ENCODE measurements around the gene GAB4. TPM values are rescaled to one million over a fixed set of nuclear protein-coding genes. Genes with fewer than 3 reads are reported as not detected.
"Not testable (repeated sequence)": the region's sequence is repeated elsewhere in the genome, so short reads cannot be mapped to it uniquely, and the experiment has no call there.

The GAB4 gene
- total RNA-seq, 1 experiment from 2014 or later, result not detected

GRCh38 chr22:16935209-16935608 is 72.8 kb downstream of the GAB4 start:
- no peak for DNase-seq (ENCODE audit: low read depth, low spot score)
- in situ Hi-C loops (cut with HindIII; ENCODE audit: low pct_unique_long_range_greater_than_20kb, low sequenced_read_pairs), result no loop called here

GRCh38 chr22:16933291-16934282 is 74.4 kb downstream of the GAB4 start:
- DNase-seq (ENCODE audit: low read depth, low spot score), result no peak
- in situ Hi-C loops (cut with HindIII; ENCODE audit: low pct_unique_long_range_greater_than_20kb, low sequenced_read_pairs), result no loop called here

- in situ Hi-C loops (cut with HindIII; ENCODE audit: low pct_unique_long_range_greater_than_20kb, low sequenced_read_pairs), result no loop called here
- DNase-seq (ENCODE audit: low read depth, low spot score), result peak; percentile 83
Observed at GRCh38 chr22:16932577-16932976, 75.4 kb downstream of the GAB4 start.

- in situ Hi-C loops (cut with HindIII; ENCODE audit: low pct_unique_long_range_greater_than_20kb, low sequenced_read_pairs), result no loop called here
- DNase-seq (ENCODE audit: low read depth, low spot score), result no peak
Observed at GRCh38 chr22:16925407-16925966, 82.5 kb downstream of the GAB4 start.

- in situ Hi-C loops (cut with HindIII; ENCODE audit: low pct_unique_long_range_greater_than_20kb, low sequenced_read_pairs), result no loop called here
- no peak for DNase-seq (ENCODE audit: low read depth, low spot score)
Observed at GRCh38 chr22:16922706-16923105, 85.3 kb downstream of the GAB4 start.

GRCh38 chr22:16922076-16922475 is 85.9 kb downstream of the GAB4 start:
- in situ Hi-C loops (cut with HindIII; ENCODE audit: low pct_unique_long_range_greater_than_20kb, low sequenced_read_pairs), result no loop called here
- DNase-seq (ENCODE audit: low read depth, low spot score), result no peak

- peak; percentile 88 for DNase-seq (ENCODE audit: low read depth, low spot score)
- in situ Hi-C loops (cut with HindIII; ENCODE audit: low pct_unique_long_range_greater_than_20kb, low sequenced_read_pairs), result no loop called here
Observed at GRCh38 chr22:16917144-16918003, 90.6 kb downstream of the GAB4 start.

- DNase-seq (ENCODE audit: low read depth, low spot score), result no peak
- in situ Hi-C loops (cut with HindIII; ENCODE audit: low pct_unique_long_range_greater_than_20kb, low sequenced_read_pairs), result no loop called here
Observed at GRCh38 chr22:16915701-16916100, 92.3 kb downstream of the GAB4 start.

GRCh38 chr22:16914911-16915310 is 93.1 kb downstream of the GAB4 start:
- in situ Hi-C loops (cut with HindIII; ENCODE audit: low pct_unique_long_range_greater_than_20kb, low sequenced_read_pairs); DNase-seq (ENCODE audit: low read depth, low spot score): not testable (repeated sequence)

- DNase-seq (ENCODE audit: low read depth, low spot score), result no peak
- in situ Hi-C loops (cut with HindIII; ENCODE audit: low pct_unique_long_range_greater_than_20kb, low sequenced_read_pairs), result no loop called here
Observed at GRCh38 chr22:16914006-16914405, 94.0 kb downstream of the GAB4 start.

GRCh38 chr22:16912281-16912680 is 95.7 kb downstream of the GAB4 start:
- DNase-seq (ENCODE audit: low read depth, low spot score), result no peak
- in situ Hi-C loops (cut with HindIII; ENCODE audit: low pct_unique_long_range_greater_than_20kb, low sequenced_read_pairs), result no loop called here

Other genes starting within 250 kb of the GAB4 start
- 1.9 and 2.8 TPM in 2 replicates for gene XKR3, start 182.8 kb downstream of the GAB4 start, total RNA-seq (2014; rRNA removed; shearing (Covaris generic))
- 8.4 and 10.6 TPM in 2 replicates for gene IL17RA, start 76.8 kb upstream of the GAB4 start, total RNA-seq (2014; rRNA removed; shearing (Covaris generic))
- gene TMEM121B, start 113.1 kb upstream of the GAB4 start, total RNA-seq (2014; rRNA removed; shearing (Covaris generic)), result 0.53 and 0.77 TPM in 2 replicates
- gene HDHD5, start 151.1 kb upstream of the GAB4 start, total RNA-seq (2014; rRNA removed; shearing (Covaris generic)), result 89.6 and 91.7 TPM in 2 replicates
- gene ADA2, start 211.2 kb upstream of the GAB4 start, total RNA-seq (2014; rRNA removed; shearing (Covaris generic)), result not detected in 2 replicates

Data from SK-MEL-5 (cell line).